Measurements from ENCODE around the gene ATF6B. TPM values are rescaled to one million over a fixed set of nuclear protein-coding genes. Genes with fewer than 3 reads are reported as not detected.
A peak's percentile ranks its signal among the peaks of the same experiment; 100 is the strongest.

Gene ATF6B
- total RNA-seq, 1 experiment from 2014 or later, result 45.3 TPM

DNA sequence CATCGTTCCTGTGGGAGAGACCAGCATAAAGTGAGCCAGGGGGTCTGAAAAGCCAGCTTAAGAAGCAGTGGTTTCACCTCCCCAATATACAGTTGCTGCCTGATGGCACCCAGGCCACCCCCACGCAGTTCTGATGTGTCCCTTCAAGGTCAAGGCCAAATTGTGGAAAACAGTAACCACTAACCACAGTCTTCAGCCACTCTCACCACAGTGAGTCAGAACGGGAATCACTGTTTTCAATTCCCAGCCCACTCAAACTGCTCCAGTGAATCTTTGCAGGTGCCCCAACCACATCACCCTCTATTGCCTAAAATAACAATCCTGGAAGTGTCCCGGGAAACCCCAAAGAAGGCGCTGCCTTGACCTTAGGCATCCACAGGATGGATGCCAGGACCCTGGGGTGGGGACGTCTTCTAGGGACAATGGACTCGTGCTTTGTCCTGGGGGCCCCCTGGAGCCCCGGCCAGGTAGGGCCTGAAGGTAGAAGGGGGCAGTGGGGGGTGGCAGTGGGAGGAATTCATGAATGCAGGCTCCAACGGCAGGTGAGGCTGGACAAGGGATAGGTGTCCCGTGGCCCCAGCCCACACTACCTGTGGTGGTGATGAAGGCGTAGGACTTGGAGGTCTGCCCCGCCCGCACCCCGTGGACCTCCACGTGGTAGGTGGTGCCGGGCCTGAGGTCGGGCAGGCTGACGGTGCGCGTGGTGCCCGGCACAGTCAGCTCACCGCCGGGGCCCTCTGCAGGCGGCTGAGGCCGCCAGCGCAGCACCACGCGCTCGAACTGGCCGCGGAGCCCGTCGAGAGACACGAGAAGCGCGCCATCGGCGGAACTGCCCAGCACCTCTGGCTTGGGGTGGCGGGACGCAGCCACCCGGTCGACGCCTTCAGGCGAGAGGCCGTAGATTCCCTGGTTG is 41.1 kb downstream of the ATF6B start:
- no peak for DNase-seq
- H3K4me3 Mint-ChIP-seq, result peak overlapping the region; percentile 20 to 29; a peak in 3 of 5 replicates
- Histone ChIP-seq H4K8ac (replicated peaks; ENCODE audit: insufficient read length, low read depth, low read length) (no peak overlapping the region), H2BK15ac (ENCODE audit: low read depth, low read length) (no peak overlapping the region; the same call in 1 of the 2 replicates), H2BK20ac (ENCODE audit: low read depth, low read length, poor library complexity, severe bottlenecking) (no peak overlapping the region), H3K4me1 (ENCODE audit: insufficient read depth, low read length) (no peaks in the 10 kb centered on the region), H3K56ac (ENCODE audit: insufficient read length, low read depth, low read length) (no peak overlapping the region), H2BK120ac (ENCODE audit: low read depth, low read length, poor library complexity, severe bottlenecking) (no peak overlapping the region), H3K9ac (ENCODE audit: extremely low read depth, insufficient read length, low read length) (no peak overlapping the region), H3K14ac (ENCODE audit: insufficient read depth, low read length) (peak overlapping the region; percentile 79), H3K23me2 (ENCODE audit: insufficient read length, low read depth, low read length, poor library complexity, severe bottlenecking) (peaks cover 3% of the 10 kb centered on the region), H2BK5ac (ENCODE audit: insufficient read length, low read length) (no peak overlapping the region), H3K4ac (ENCODE audit: low read depth, low read length) (no peak overlapping the region), H4K91ac (ENCODE audit: insufficient read length, low read depth, low read length) (no peak overlapping the region), H2AK5ac (ENCODE audit: insufficient read length, low read length) (no peak overlapping the region), H3K79me1 (ENCODE audit: insufficient read depth, low read depth, low read length, poor library complexity, severe bottlenecking) (no peaks in the 10 kb centered on the region), H3T11ph (ENCODE audit: low read length) (no peak overlapping the region), H4K5ac (ENCODE audit: insufficient read length, low read depth, low read length) (no peak overlapping the region), H3K23ac (ENCODE audit: insufficient read length, low read depth, low read length) (no peak overlapping the region), H3K4me2 (ENCODE audit: insufficient read depth, insufficient read length, low read length) (peak overlapping the region; percentile 29), H3K79me2 (ENCODE audit: insufficient read depth, low read length) (no peaks in the 10 kb centered on the region), H4K20me1 (ENCODE audit: control insufficient read depth, insufficient read depth, insufficient read length) (no peaks in the 10 kb centered on the region), H2BK12ac (ENCODE audit: insufficient read length, low read depth, low read length) (peak overlapping the region; percentile 29), H2AFZ (ENCODE audit: low read length) (no peak overlapping the region), H3K27me3 (ENCODE audit: insufficient read depth, low read length) (no peaks in the 10 kb centered on the region; the same call in 1 of the 2 replicates), H3K18ac (ENCODE audit: insufficient read length, low read depth, low read length) (peak overlapping the region; percentile 77), H3K27ac (ENCODE audit: insufficient read length, low read depth, low read length) (no peak overlapping the region), H3K9me3 (ENCODE audit: control insufficient read depth, low read depth, low read length) (no peaks in the 10 kb centered on the region)
- TF ChIP-seq, protein P1, sequence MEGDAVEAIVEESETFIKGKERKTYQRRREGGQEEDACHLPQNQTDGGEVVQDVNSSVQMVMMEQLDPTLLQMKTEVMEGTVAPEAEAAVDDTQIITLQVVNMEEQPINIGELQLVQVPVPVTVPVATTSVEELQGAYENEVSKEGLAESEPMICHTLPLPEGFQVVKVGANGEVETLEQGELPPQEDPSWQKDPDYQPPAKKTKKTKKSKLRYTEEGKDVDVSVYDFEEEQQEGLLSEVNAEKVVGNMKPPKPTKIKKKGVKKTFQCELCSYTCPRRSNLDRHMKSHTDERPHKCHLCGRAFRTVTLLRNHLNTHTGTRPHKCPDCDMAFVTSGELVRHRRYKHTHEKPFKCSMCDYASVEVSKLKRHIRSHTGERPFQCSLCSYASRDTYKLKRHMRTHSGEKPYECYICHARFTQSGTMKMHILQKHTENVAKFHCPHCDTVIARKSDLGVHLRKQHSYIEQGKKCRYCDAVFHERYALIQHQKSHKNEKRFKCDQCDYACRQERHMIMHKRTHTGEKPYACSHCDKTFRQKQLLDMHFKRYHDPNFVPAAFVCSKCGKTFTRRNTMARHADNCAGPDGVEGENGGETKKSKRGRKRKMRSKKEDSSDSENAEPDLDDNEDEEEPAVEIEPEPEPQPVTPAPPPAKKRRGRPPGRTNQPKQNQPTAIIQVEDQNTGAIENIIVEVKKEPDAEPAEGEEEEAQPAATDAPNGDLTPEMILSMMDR (conservative IDR thresholded peaks at IDR 0.05), result no peak
- peaks cover 12 to 25% of the 10 kb centered on the region in 2 experiments for H3K4me1 Mint-ChIP-seq
- H3K27ac Mint-ChIP-seq, result no peak overlapping the region; a peak in 1 of 7 replicates
- H3K27me3 Mint-ChIP-seq (ENCODE audit: low read depth), result peaks cover 30% of the 10 kb centered on the region
- no CpG with 5 or more reads among the region's 45 CpGs for WGBS (ENCODE audit: extremely low coverage, insufficient read length, low lambda C conversion rate)
- no peaks in the 10 kb centered on the region; a peak in 1 of 7 replicates for H3K36me3 Mint-ChIP-seq (ENCODE audit: insufficient read depth in 1 of 3, low read depth in 3 of 3)
- H3K9me3 Mint-ChIP-seq, result no peaks in the 10 kb centered on the region

All from H9 (cell line).